Vein endothelial cell (primary cell): ENCODE data around the gene HSPA12A. TPM values are rescaled to one million over a fixed set of nuclear protein-coding genes. Genes with fewer than 3 reads are reported as not detected.

Source experiments
- total RNA-seq: library from RNA; depleted of rRNA; stranded (reverse); fragments of >200 nt; gene quantifications from 2 replicates; pipeline ENCODE4 v1.2.3, GENCODE V29; 2012

HSPA12A gene, protein sequence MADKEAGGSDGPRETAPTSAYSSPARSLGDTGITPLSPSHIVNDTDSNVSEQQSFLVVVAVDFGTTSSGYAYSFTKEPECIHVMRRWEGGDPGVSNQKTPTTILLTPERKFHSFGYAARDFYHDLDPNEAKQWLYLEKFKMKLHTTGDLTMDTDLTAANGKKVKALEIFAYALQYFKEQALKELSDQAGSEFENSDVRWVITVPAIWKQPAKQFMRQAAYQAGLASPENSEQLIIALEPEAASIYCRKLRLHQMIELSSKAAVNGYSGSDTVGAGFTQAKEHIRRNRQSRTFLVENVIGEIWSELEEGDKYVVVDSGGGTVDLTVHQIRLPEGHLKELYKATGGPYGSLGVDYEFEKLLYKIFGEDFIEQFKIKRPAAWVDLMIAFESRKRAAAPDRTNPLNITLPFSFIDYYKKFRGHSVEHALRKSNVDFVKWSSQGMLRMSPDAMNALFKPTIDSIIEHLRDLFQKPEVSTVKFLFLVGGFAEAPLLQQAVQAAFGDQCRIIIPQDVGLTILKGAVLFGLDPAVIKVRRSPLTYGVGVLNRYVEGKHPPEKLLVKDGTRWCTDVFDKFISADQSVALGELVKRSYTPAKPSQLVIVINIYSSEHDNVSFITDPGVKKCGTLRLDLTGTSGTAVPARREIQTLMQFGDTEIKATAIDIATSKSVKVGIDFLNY
- under 0.01 and 0.29 TPM in 2 replicates for total RNA-seq

DNA sequence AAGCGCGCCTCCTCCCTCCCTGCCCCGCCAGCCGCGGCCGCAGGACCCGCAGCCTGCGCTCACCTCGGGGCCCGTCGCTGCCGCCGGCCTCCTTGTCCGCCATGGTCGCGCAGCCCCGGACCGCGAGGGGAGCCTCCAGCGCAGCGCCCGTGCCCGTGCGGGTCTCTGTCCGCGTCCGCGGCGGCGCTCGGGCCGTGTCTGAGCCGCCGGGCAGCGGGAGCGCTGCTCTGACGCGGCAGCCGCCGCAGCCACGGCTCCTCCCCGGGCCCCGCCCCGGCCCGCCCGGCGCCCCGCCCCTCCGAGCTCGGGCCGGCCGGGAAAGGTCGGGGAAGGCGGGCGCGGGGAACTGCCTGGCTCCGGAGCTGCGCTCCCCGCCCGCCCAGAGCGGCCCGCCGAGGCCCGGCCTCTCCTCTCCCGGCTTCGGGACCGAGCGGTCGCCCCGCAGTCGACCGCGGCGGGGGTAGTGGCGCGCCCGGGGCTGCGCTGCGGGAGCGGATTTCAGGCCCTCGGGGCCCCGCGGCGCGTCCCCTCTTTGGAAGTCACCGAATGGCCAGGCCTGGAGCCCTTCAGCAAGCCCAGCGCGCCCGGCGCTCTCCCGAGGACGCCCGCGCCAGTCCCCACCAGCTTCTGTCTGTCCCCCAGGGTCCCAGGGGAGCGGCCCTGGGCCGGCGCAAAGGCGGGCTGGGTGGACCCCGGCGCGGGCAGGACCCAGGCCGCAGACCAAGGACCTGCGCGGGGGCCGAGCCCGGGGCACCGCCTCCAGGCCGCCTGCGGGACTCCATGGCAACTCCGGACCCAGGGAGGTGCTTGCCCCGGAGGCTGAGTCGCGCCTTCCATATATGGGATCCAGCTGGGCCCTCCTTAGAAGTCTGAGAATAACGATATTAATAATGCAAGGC is at the start of gene HSPA12A:
TSS of gene HSPA12A (minus strand) at position 200 of the 899 bp plus-strand sequence. CDS start at position 103, 97 bp downstream.

Other genes with a start within 250 kb of the HSPA12A start
- not detected in 2 replicates for gene PNLIP, start 196.6 kb downstream of the HSPA12A start, total RNA-seq
- gene PNLIPRP1, start 151.6 kb downstream of the HSPA12A start, total RNA-seq = not detected in 2 replicates
- not detected in 2 replicates for gene PNLIPRP2, start 121.6 kb downstream of the HSPA12A start, total RNA-seq
- gene ENO4, start 106.9 kb upstream of the HSPA12A start, total RNA-seq = 0.10 and 0.33 TPM in 2 replicates